Keratinocyte (primary cell): ENCODE results near the gene VIPR1. TPM values are rescaled to one million over a fixed set of nuclear protein-coding genes. Genes with fewer than 3 reads are reported as not detected.
"Not testable (repeated sequence)": the region's sequence is repeated elsewhere in the genome, so short reads cannot be mapped to it uniquely, and the experiment has no call there.

Experiments
- DNase-seq: peaks from one replicate; pipeline ENCODE4 v3.0.0-alpha.2; 2011; ENCODE audit warnings: low read depth, missing footprints, low spot score
- FAIRE-seq: peaks from 2 replicates; lab custom pipeline; 2011; peaks lifted over from hg19 to GRCh38; lab: Jason Lieb, UNC
- H2AFZ ChIP-seq: 2 replicates; pipeline ENCODE4 v1.6.0; 2012; ENCODE audit warnings: low read length, control low read depth, inconsistent platforms; ENCODE audit not compliant: control insufficient read depth
- H3K27ac ChIP-seq: 2 replicates; pipeline ENCODE4 v1.5.1; 2011; ENCODE audit warnings: low read length; ENCODE audit not compliant: control insufficient read depth, insufficient read depth
- H3K27me3 ChIP-seq: 3 replicates; pipeline ENCODE4 v1.6.0; 2011; ENCODE audit warnings: low read length; ENCODE audit not compliant: control insufficient read depth, insufficient read depth; ENCODE audit errors: extremely low read depth
- H3K36me3 ChIP-seq, 2 experiments: 2 replicates in 1 of 2; 3 replicates in 1 of 2; pipeline ENCODE4 v1.5.1; 2011; ENCODE audit warnings: low read length in 2 of 2, mild to moderate bottlenecking in 1 of 2; ENCODE audit not compliant: control insufficient read depth in 2 of 2, insufficient read depth in 2 of 2; ENCODE audit errors: extremely low read depth in 1 of 2
- H3K4me1 ChIP-seq: 3 replicates; pipeline ENCODE4 v1.5.1; 2011; ENCODE audit warnings: low read length; ENCODE audit not compliant: control insufficient read depth, insufficient read depth; ENCODE audit errors: extremely low read depth
- H3K4me2 ChIP-seq: 3 replicates; pipeline ENCODE4 v1.6.0; 2011; ENCODE audit warnings: low read depth, low read length; ENCODE audit not compliant: control insufficient read depth, insufficient read depth; ENCODE audit errors: extremely low read depth
- H3K4me3 ChIP-seq, 3 experiments: fragments of 200-600 bp in 1 of 3; sonication (generic) in 1 of 3; 2 replicates in 2 of 3; 3 replicates in 1 of 3; pipeline ENCODE4 v1.5.1; 2011 to 2016; ENCODE audit warnings: low read length in 3 of 3, mild to moderate bottlenecking in 3 of 3, control low read depth in 2 of 3, inconsistent platforms in 1 of 3, low read depth in 1 of 3, mixed read lengths in 1 of 3, mixed run types in 1 of 3, moderate library complexity in 1 of 3; ENCODE audit not compliant: control insufficient read depth in 2 of 3, insufficient read depth in 2 of 3; ENCODE audit errors: extremely low read depth in 1 of 3
- H3K79me2 ChIP-seq: 2 replicates; pipeline ENCODE4 v1.6.0; 2012; ENCODE audit warnings: low read length; ENCODE audit not compliant: control insufficient read depth, insufficient read depth
- H3K9ac ChIP-seq: 3 replicates; pipeline ENCODE4 v1.6.0; 2011; ENCODE audit warnings: low read length; ENCODE audit not compliant: control insufficient read depth, insufficient read depth; ENCODE audit errors: extremely low read depth
- H3K9me1 ChIP-seq: 3 replicates; pipeline ENCODE4 v1.6.0; 2011; ENCODE audit warnings: low read length; ENCODE audit not compliant: control insufficient read depth, insufficient read depth; ENCODE audit errors: extremely low read depth
- H3K9me3 ChIP-seq: 2 replicates; pipeline ENCODE4 v1.5.1; 2012; ENCODE audit warnings: low read depth, low read length; ENCODE audit not compliant: control insufficient read depth
- H4K20me1 ChIP-seq: 3 replicates; pipeline ENCODE4 v1.6.0; 2011; ENCODE audit warnings: low read length; ENCODE audit not compliant: control insufficient read depth, insufficient read depth; ENCODE audit errors: extremely low read depth
- EZH2 ChIP-seq: IDR thresholded peaks from one replicate; pipeline ENCODE4 v1.6.1; 2012; ENCODE audit warnings: inconsistent platforms, mild to moderate bottlenecking, low read length, moderate library complexity
- dilution Hi-C: fragments of 300-500 bp; cut with MboI; formaldehyde crosslinking; loops from one replicate; pipeline ENCODE4 v1.7.0; 2020; ENCODE audit warnings: low sequenced_read_pairs; ENCODE audit not compliant: extremely low pct_ligation_motif_present
- polyA plus RNA-seq, 5 experiments: library from polyadenylated mRNA; depleted of rRNA in 3 of 5; stranded (reverse) in 3 of 5; stranded (forward) in 1 of 5; unstranded in 1 of 5; fragments of >200 nt; gene quantifications; 1 replicate in 1 of 5; 2 replicates in 3 of 5; 3 replicates in 1 of 5; pipeline versions ENCODE4 v1.2.1 to v1.2.3, GENCODE V29; 2011 to 2012; ENCODE audit warnings: missing spikeins in 2 of 5, low read depth in 1 of 5, low replicate concordance in 1 of 5
- TF ChIP-seq, protein P1 (sequence below), 3 experiments: IDR thresholded peaks in 1 of 3; conservative IDR thresholded peaks in 1 of 3; optimal IDR thresholded peaks in 1 of 3; 2 replicates in 2 of 3; 3 replicates in 1 of 3; pipeline versions ENCODE3 to v1.5.1; 2011; ENCODE audit warnings: low read length in 3 of 3, mild to moderate bottlenecking in 3 of 3, moderate library complexity in 2 of 3, control low read depth in 1 of 3, inconsistent platforms in 1 of 3; ENCODE audit not compliant: insufficient read depth in 2 of 3; ENCODE audit errors: extremely low read depth in 1 of 3

VIPR1 gene
- polyA plus RNA-seq, 1 donor (not counting 4 experiments of a cell fraction or from before 2014, with no cell fraction given): 4.5 TPM

DNA sequence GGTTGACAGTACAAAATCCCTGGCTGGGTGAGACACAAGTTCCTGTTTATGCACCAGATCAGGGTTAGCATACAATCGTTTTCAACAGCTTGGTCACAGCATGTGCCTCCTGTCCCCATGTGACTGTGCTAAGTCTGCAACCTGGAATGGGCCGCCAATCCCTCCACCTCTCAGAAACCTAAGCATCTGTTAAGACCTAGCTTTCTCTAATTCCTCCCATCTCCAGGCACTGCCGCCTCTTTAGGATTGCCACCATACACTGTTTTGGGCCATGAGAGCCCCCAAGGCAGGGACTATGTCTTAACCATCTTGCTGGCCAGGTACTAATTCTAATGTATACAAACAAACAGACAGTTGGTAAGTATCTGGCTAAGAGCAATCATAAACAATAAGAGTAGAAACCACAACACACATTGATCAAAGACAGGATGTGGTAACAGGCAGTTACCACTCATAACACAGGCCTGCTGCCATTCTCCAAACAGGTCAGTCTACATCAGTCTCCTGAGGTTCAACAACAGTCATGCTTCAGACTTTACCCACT is 53.7 kb downstream of the VIPR1 start:
- no peak overlapping the region for H3K4me2 ChIP-seq
- no peak overlapping the region for H3K4me3 ChIP-seq
- no peak for FAIRE-seq
- no peak overlapping the region for H3K27ac ChIP-seq
- no peaks in the 10 kb centered on the region for H4K20me1 ChIP-seq
- no peaks in the 10 kb centered on the region for H3K9me3 ChIP-seq
- H3K9ac ChIP-seq: no peak overlapping the region
- DNase-seq: no peak
- H3K4me1 ChIP-seq: no peaks in the 10 kb centered on the region
- no peaks in the 10 kb centered on the region for H3K27me3 ChIP-seq
- no peak overlapping the region for H2AFZ ChIP-seq
- no peaks in the 10 kb centered on the region for H3K9me1 ChIP-seq
- H3K79me2 ChIP-seq: no peaks in the 10 kb centered on the region
- dilution Hi-C loops: no loop called here
- peaks cover 28 to 30% of the 10 kb centered on the region in 2 experiments for H3K36me3 ChIP-seq
- TF ChIP-seq EZH2: no peak
- TF ChIP-seq, protein P1, sequence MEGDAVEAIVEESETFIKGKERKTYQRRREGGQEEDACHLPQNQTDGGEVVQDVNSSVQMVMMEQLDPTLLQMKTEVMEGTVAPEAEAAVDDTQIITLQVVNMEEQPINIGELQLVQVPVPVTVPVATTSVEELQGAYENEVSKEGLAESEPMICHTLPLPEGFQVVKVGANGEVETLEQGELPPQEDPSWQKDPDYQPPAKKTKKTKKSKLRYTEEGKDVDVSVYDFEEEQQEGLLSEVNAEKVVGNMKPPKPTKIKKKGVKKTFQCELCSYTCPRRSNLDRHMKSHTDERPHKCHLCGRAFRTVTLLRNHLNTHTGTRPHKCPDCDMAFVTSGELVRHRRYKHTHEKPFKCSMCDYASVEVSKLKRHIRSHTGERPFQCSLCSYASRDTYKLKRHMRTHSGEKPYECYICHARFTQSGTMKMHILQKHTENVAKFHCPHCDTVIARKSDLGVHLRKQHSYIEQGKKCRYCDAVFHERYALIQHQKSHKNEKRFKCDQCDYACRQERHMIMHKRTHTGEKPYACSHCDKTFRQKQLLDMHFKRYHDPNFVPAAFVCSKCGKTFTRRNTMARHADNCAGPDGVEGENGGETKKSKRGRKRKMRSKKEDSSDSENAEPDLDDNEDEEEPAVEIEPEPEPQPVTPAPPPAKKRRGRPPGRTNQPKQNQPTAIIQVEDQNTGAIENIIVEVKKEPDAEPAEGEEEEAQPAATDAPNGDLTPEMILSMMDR (optimal IDR thresholded peaks at IDR 0.05 in 1 of 3, IDR thresholded peaks at IDR 0.05 in 1 of 3, conservative IDR thresholded peaks at IDR 0.05 in 1 of 3; ENCODE audit: extremely low read depth in 1 of 3, insufficient read depth in 2 of 3, low read length in 3 of 3): no peak

- H3K79me2 ChIP-seq, H3K27ac ChIP-seq, H3K4me3 ChIP-seq, dilution Hi-C loops, H3K4me1 ChIP-seq, H3K9me3 ChIP-seq, H3K4me2 ChIP-seq, H4K20me1 ChIP-seq, H3K9me1 ChIP-seq, H3K9ac ChIP-seq, DNase-seq, H2AFZ ChIP-seq, FAIRE-seq, H3K27me3 ChIP-seq: not testable (repeated sequence)
- H3K36me3 ChIP-seq: peaks cover 30 to 32% of the 10 kb centered on the region in 2 experiments
These were observed 54.4 kb downstream of the VIPR1 start for GRCh38 chr3:42556817-42557216.

DNA sequence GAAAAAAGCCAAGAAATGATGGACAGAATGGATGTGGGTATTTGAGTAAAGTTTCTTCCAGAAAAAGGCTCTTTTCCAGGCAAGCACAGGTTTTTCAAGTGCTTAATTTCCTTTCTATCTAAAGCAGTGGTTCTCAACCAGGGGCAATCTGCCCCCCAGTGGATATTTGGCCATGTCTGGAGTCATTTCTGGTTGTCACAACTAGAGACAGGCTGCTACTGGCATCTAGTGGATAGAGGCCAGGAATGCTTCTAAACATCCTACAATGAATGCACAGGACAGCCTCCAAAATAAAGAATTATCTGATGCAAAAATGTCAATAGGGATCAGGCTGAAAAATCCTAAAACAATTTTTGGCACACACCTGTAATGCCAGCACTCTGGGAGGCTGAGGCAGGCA is 55.4 kb downstream of the VIPR1 start:
- peaks cover 28 to 32% of the 10 kb centered on the region in 2 experiments for H3K36me3 ChIP-seq
- H3K4me3 ChIP-seq: no peak overlapping the region
- H3K4me1 ChIP-seq: no peaks in the 10 kb centered on the region
- dilution Hi-C loops: no loop called here
- no peak overlapping the region for H3K4me2 ChIP-seq
- TF ChIP-seq EZH2: no peak
- TF ChIP-seq, protein P1 (optimal IDR thresholded peaks at IDR 0.05 in 1 of 3, IDR thresholded peaks at IDR 0.05 in 1 of 3, conservative IDR thresholded peaks at IDR 0.05 in 1 of 3; ENCODE audit: extremely low read depth in 1 of 3, insufficient read depth in 2 of 3, low read length in 3 of 3): no peak
- DNase-seq: no peak
- H3K9ac ChIP-seq: no peak overlapping the region
- no peaks in the 10 kb centered on the region for H3K79me2 ChIP-seq
- H2AFZ ChIP-seq: no peak overlapping the region
- FAIRE-seq: no peak
- H3K27me3 ChIP-seq: no peaks in the 10 kb centered on the region
- no peak overlapping the region for H3K27ac ChIP-seq
- H4K20me1 ChIP-seq: no peaks in the 10 kb centered on the region
- H3K9me1 ChIP-seq: no peaks in the 10 kb centered on the region
- no peaks in the 10 kb centered on the region for H3K9me3 ChIP-seq
